HepG2 (cell line): Measurements from ENCODE around the gene EBF4. TPM values are rescaled to one million over a fixed set of nuclear protein-coding genes. Genes with fewer than 3 reads are reported as not detected.
A peak's percentile ranks its signal among the peaks of the same experiment; 100 is the strongest.

ENCODE experiments used
- ATM ChIP-seq: fragments of 450-650 bp; IDR thresholded peaks from 2 replicates; pipeline ENCODE4 v1.7.1; 2017; ENCODE audit warnings: mild to moderate bottlenecking, borderline replicate concordance
- ESRRA ChIP-seq: sonication (generic); formaldehyde crosslinking; IDR thresholded peaks from 2 replicates; pipeline ENCODE4 v1.5.1; 2020; ENCODE audit warnings: mild to moderate bottlenecking, low read depth, missing genetic modification reagents
- FOXO1 ChIP-seq: sonication (generic); formaldehyde crosslinking; IDR thresholded peaks from 2 replicates; pipeline ENCODE4 v1.4.0; 2020; ENCODE audit warnings: missing genetic modification reagents
- JARID2 ChIP-seq: sonication (generic); formaldehyde crosslinking; IDR thresholded peaks from 2 replicates; pipeline ENCODE4 v1.8.1; 2023; ENCODE audit warnings: missing genetic modification reagents, inconsistent platforms; ENCODE audit not compliant: insufficient replicate concordance
- KLF11 ChIP-seq: IDR thresholded peaks from 2 replicates; pipeline ENCODE4 v1.6.1; 2016; ENCODE audit warnings: missing compliant biosample characterization
- MTA3 ChIP-seq: sonication (generic); formaldehyde crosslinking; IDR thresholded peaks from 2 replicates; pipeline ENCODE4 v1.4.0; 2020; ENCODE audit warnings: missing genetic modification reagents
- NFKB2 ChIP-seq: sonication (generic); formaldehyde crosslinking; IDR thresholded peaks from 2 replicates; pipeline ENCODE4 v1.4.0; 2020; ENCODE audit warnings: missing genetic modification reagents, borderline replicate concordance
- PRMT3 ChIP-seq: sonication (generic); formaldehyde crosslinking; IDR thresholded peaks from 2 replicates; pipeline ENCODE4 v1.8.1; 2022; ENCODE audit warnings: low read depth, mild to moderate bottlenecking, moderate library complexity, missing genetic modification reagents, borderline replicate concordance
- SYNCRIP ChIP-seq: fragments of 200-400 bp; formaldehyde crosslinking; IDR thresholded peaks from 2 replicates; pipeline ENCODE4 v1.6.1; 2018; ENCODE audit warnings: mild to moderate bottlenecking, low read depth, low read length; ENCODE audit not compliant: insufficient read depth
- TMF1 ChIP-seq: sonication (generic); formaldehyde crosslinking; IDR thresholded peaks from 2 replicates; pipeline ENCODE4 v1.8.1; 2022; ENCODE audit warnings: low read depth, missing genetic modification reagents
- ZC3H13 ChIP-seq: sonication (generic); formaldehyde crosslinking; IDR thresholded peaks from 2 replicates; pipeline ENCODE4 v1.8.1; 2023; ENCODE audit warnings: mild to moderate bottlenecking, missing genetic modification reagents, moderate library complexity
- ZMYM3 ChIP-seq: sonication (generic); formaldehyde crosslinking; IDR thresholded peaks from 2 replicates; pipeline ENCODE4 v1.5.1; 2020; ENCODE audit warnings: mild to moderate bottlenecking, missing genetic modification reagents
- ZNF160 ChIP-seq: sonication (generic); formaldehyde crosslinking; IDR thresholded peaks from 2 replicates; pipeline ENCODE4 v1.8.0; 2022; ENCODE audit warnings: mild to moderate bottlenecking, inconsistent platforms, missing genetic modification reagents
- ZNF318 ChIP-seq: sonication (generic); formaldehyde crosslinking; IDR thresholded peaks from 2 replicates; pipeline ENCODE4 v1.4.0; 2020; ENCODE audit warnings: mild to moderate bottlenecking, missing genetic modification reagents
- ZNF432 ChIP-seq: sonication (generic); formaldehyde crosslinking; IDR thresholded peaks from 2 replicates; pipeline ENCODE4 v1.5.0; 2020; ENCODE audit warnings: missing genetic modification reagents, mild to moderate bottlenecking, borderline replicate concordance
- ZNF530 ChIP-seq: sonication (generic); formaldehyde crosslinking; IDR thresholded peaks from 2 replicates; pipeline ENCODE4 v1.5.0; 2020; ENCODE audit warnings: low read depth, mild to moderate bottlenecking, missing genetic modification reagents
- ZNF7 ChIP-seq: IDR thresholded peaks from 2 replicates; pipeline ENCODE4 v1.6.1; 2016; ENCODE audit warnings: missing biosample characterization, missing genetic modification reagents
- ZNF703 ChIP-seq: sonication (generic); formaldehyde crosslinking; IDR thresholded peaks from 2 replicates; pipeline ENCODE4 v1.5.1; 2020; ENCODE audit warnings: missing genetic modification reagents, mild to moderate bottlenecking, moderate library complexity, borderline replicate concordance
- ZNF83 ChIP-seq: sonication (generic); formaldehyde crosslinking; IDR thresholded peaks from 2 replicates; pipeline ENCODE4 v1.4.0; 2020; ENCODE audit warnings: missing genetic modification reagents, mild to moderate bottlenecking, borderline replicate concordance
- polyA plus RNA-seq, 8 experiments: library from polyadenylated mRNA; depleted of rRNA in 3 of 8; stranded (reverse) in 7 of 8; unstranded in 1 of 8; fragments of >200 nt; fragmentation: Illumina TruSeq in 4 of 8; extraction: Trizol in 4 of 8; gene quantifications; 2 replicates each; pipeline versions ENCODE4 v1.2.1 to v1.2.3, GENCODE V29; 2011 to 2016; ENCODE audit warnings: low read depth in 4 of 8, missing spikeins in 1 of 8, mixed read lengths in 1 of 8; ENCODE audit not compliant: insufficient read depth in 1 of 8
- total RNA-seq, 5 experiments: library from RNA; depleted of rRNA; stranded (reverse); fragments of >200 nt; fragmentation: Illumina TruSeq; extraction: Trizol; gene quantifications; 2 replicates each; pipeline ENCODE4 v1.2.3, GENCODE V29; 2016; ENCODE audit warnings: low read depth in 1 of 5
- TF ChIP-seq, protein P1 (sequence below): sonication (generic); formaldehyde crosslinking; IDR thresholded peaks from 2 replicates; pipeline ENCODE4 v1.4.0; 2020; ENCODE audit warnings: missing genetic modification reagents

EBF4 gene
- total and polyA plus RNA-seq, 2 of the 13 experiments (the other 11 are each of a cell fraction or from before 2014, with no cell fraction given) = 0.84 to 2.2 TPM

DNA sequence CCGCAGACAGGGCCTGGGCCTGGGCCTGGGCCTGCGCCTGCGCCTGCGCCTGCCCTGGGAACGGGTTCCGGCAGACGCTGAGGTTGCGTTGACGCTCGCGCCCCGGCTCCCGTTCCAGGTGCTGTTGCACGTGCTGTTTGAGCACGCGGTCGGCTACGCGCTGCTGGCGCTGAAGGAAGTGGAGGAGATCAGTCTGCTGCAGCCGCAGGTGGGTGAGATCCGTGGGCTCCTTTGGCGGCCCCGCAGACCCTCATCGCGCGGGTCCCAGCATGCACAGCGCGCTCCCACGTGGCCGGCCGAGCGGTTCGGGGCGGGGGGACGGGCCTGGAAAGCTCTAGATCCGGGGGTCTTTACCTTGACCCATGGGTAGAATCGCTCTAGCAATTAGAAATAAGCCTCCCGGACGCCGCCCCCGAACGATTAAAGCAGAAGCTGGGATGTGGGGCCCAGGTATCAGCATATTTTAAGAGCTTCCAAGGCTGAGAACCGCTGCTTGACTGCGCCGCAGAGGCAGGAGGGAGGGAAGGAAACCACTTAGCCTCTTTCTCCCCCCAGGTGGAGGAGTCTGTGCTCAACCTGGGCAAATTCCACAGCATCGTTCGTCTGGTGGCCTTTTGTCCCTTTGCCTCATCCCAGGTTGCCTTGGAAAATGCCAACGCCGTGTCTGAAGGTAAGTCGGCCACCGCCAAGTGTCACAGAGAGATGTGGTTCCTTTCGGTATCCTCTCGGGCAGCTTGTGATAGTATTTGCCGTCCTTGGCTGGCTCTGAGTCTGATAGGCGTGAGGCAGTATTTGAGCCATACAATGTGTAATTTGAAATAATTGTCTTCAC, 39.6 kb upstream of the EBF4 start (continued):
- peak; percentile 73; the same call in 1 of the 2 replicates for TF ChIP-seq ZNF318 (CRISPR knock-in tag)
- peak; percentile 94 for TF ChIP-seq TMF1 (CRISPR knock-in tag)
- peak; percentile 16; the same call in 1 of the 2 replicates for TF ChIP-seq ESRRA
- TF ChIP-seq MTA3 = no peak
- TF ChIP-seq ZC3H13 (CRISPR knock-in tag) = peak; percentile 95
- no peak for TF ChIP-seq JARID2 (CRISPR knock-in tag)
- peak; percentile 11; the same call in 1 of the 2 replicates for TF ChIP-seq KLF11
- no peak; the same call in none of the 2 replicates for TF ChIP-seq ZNF160 (CRISPR knock-in tag)
- TF ChIP-seq ZNF83 (CRISPR knock-in tag) = no peak; the same call in 1 of the 2 replicates
- TF ChIP-seq ZNF703 = peak; percentile 89; the same call in 1 of the 2 replicates
- peak; percentile 86; the same call in 1 of the 2 replicates for TF ChIP-seq ZNF432 (CRISPR knock-in tag)
- no peak for TF ChIP-seq ZMYM3 (CRISPR knock-in tag)
- 0 out of 2 replicates have a peak, but pooled peaks have one; percentile 3 for TF ChIP-seq ZNF7 (CRISPR knock-in tag)
- TF ChIP-seq PRMT3 (CRISPR knock-in tag) = no peak
- TF ChIP-seq, protein P1, sequence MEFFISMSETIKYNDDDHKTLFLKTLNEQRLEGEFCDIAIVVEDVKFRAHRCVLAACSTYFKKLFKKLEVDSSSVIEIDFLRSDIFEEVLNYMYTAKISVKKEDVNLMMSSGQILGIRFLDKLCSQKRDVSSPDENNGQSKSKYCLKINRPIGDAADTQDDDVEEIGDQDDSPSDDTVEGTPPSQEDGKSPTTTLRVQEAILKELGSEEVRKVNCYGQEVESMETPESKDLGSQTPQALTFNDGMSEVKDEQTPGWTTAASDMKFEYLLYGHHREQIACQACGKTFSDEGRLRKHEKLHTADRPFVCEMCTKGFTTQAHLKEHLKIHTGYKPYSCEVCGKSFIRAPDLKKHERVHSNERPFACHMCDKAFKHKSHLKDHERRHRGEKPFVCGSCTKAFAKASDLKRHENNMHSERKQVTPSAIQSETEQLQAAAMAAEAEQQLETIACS (CRISPR knock-in tag) = peak; percentile 58; the same call in 1 of the 2 replicates
- no peak for TF ChIP-seq ATM
- peak; percentile 73; the same call in 1 of the 2 replicates for TF ChIP-seq NFKB2 (CRISPR knock-in tag)
- TF ChIP-seq FOXO1 = peak; percentile 40; the same call in 1 of the 2 replicates
- 0 out of 2 replicates have a peak, but pooled peaks have one; percentile 27 for TF ChIP-seq ZNF530 (CRISPR knock-in tag)
- TF ChIP-seq SYNCRIP = no peak
